22Rv1 (cell line): ENCODE measurements around the gene SRPK1.

ENCODE experiments used
- ZFX ChIP-seq: fragments of 450-650 bp; IDR thresholded peaks from 2 replicates; pipeline ENCODE4 v1.6.1; 2017; ENCODE audit warnings: antibody characterized with exemption, borderline replicate concordance
- TF ChIP-seq, protein P1 (sequence below): fragments of 450-650 bp; IDR thresholded peaks from 2 replicates; pipeline ENCODE4 v1.5.1; 2017; ENCODE audit warnings: mild to moderate bottlenecking

- TF ChIP-seq, protein P1, sequence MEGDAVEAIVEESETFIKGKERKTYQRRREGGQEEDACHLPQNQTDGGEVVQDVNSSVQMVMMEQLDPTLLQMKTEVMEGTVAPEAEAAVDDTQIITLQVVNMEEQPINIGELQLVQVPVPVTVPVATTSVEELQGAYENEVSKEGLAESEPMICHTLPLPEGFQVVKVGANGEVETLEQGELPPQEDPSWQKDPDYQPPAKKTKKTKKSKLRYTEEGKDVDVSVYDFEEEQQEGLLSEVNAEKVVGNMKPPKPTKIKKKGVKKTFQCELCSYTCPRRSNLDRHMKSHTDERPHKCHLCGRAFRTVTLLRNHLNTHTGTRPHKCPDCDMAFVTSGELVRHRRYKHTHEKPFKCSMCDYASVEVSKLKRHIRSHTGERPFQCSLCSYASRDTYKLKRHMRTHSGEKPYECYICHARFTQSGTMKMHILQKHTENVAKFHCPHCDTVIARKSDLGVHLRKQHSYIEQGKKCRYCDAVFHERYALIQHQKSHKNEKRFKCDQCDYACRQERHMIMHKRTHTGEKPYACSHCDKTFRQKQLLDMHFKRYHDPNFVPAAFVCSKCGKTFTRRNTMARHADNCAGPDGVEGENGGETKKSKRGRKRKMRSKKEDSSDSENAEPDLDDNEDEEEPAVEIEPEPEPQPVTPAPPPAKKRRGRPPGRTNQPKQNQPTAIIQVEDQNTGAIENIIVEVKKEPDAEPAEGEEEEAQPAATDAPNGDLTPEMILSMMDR, result no peak
- no peak for TF ChIP-seq ZFX
These were observed 26.1 kb downstream of the SRPK1 start for GRCh38 chr6:35894776-35895175.
